Fibroblast of lung (primary cell): ENCODE results near the gene RHBDD1. TPM values are rescaled to one million over a fixed set of nuclear protein-coding genes. Genes with fewer than 3 reads are reported as not detected.

Experiments
- DNase-seq, 2 donors: peaks; one replicate each; pipeline versions ENCODE4 v3.0.0 to v3.0.0-alpha.2; 2010; ENCODE audit warnings: low read depth in 2 of 2
- H2AFZ ChIP-seq: 2 replicates; pipeline ENCODE4 v1.5.1; 2012; ENCODE audit warnings: low read length, control low read depth, inconsistent platforms
- H3K27ac ChIP-seq: 2 replicates; pipeline ENCODE4 v1.5.1; 2011; ENCODE audit warnings: low read length, control low read depth; ENCODE audit not compliant: insufficient read depth
- H3K27me3 ChIP-seq: 2 replicates; pipeline ENCODE4 v1.5.1; 2011; ENCODE audit warnings: mild to moderate bottlenecking, low read length; ENCODE audit not compliant: control insufficient read depth, insufficient read depth
- H3K36me3 ChIP-seq: 2 replicates; pipeline ENCODE4 v1.5.1; 2011; ENCODE audit warnings: low read length; ENCODE audit not compliant: control insufficient read depth, insufficient read depth
- H3K4me1 ChIP-seq: 2 replicates; pipeline ENCODE4 v1.5.1; 2011; ENCODE audit warnings: low read length; ENCODE audit not compliant: control insufficient read depth, insufficient read depth; ENCODE audit errors: extremely low read depth
- H3K4me2 ChIP-seq: 2 replicates; pipeline ENCODE4 v1.5.1; 2011; ENCODE audit warnings: low read length, control low read depth; ENCODE audit not compliant: insufficient read depth; ENCODE audit errors: extremely low read depth
- H3K4me3 ChIP-seq, 4 experiments: fragments of 200-600 bp in 1 of 4; sonication (generic) in 1 of 4; replicated peaks in 1 of 4; 2 replicates each; pipeline ENCODE4 v1.5.1; 2011 to 2016; ENCODE audit warnings: low read length in 4 of 4, low read depth in 3 of 4, mild to moderate bottlenecking in 3 of 4, control low read depth in 2 of 4, inconsistent platforms in 1 of 4, mixed read lengths in 1 of 4; ENCODE audit not compliant: insufficient read depth in 1 of 4; ENCODE audit errors: control extremely low read depth in 1 of 4
- H3K79me2 ChIP-seq: 2 replicates; pipeline ENCODE4 v1.5.1; 2012; ENCODE audit warnings: mild to moderate bottlenecking, low read length, inconsistent platforms; ENCODE audit not compliant: control insufficient read depth, insufficient read depth
- H3K9ac ChIP-seq: 2 replicates; pipeline ENCODE4 v1.5.1; 2011; ENCODE audit warnings: mild to moderate bottlenecking, low read length, control low read depth; ENCODE audit not compliant: insufficient read depth
- H3K9me3 ChIP-seq: 2 replicates; pipeline ENCODE4 v1.5.1; 2012; ENCODE audit warnings: low read depth, low read length; ENCODE audit not compliant: control insufficient read depth, insufficient read depth
- H4K20me1 ChIP-seq: 2 replicates; pipeline ENCODE4 v1.5.1; 2011; ENCODE audit warnings: low read length; ENCODE audit not compliant: control insufficient read depth, insufficient read depth; ENCODE audit errors: extremely low read depth
- CTCF ChIP-seq, 2 donors: IDR thresholded peaks in 1 of 2; conservative IDR thresholded peaks in 1 of 2; 1 replicate in 1 of 2; 2 replicates in 1 of 2; pipeline ENCODE4 v1.5.1; 2011 to 2012; ENCODE audit warnings: low read length in 2 of 2, control low read depth in 1 of 2, inconsistent platforms in 1 of 2, low read depth in 1 of 2, mild to moderate bottlenecking in 1 of 2
- EZH2 ChIP-seq: IDR thresholded peaks from 2 replicates; pipeline ENCODE4 v1.5.1; 2012; ENCODE audit warnings: low read length, control low read depth, mild to moderate bottlenecking; ENCODE audit errors: missing control alignments
- polyA plus RNA-seq, 2 donors: library from polyadenylated mRNA; depleted of rRNA in 1 of 2; stranded (reverse) in 1 of 2; unstranded in 1 of 2; fragments of >200 nt; gene quantifications; 2 replicates each; pipeline ENCODE4 v1.2.1, GENCODE V29; 2011 to 2012; ENCODE audit warnings: missing spikeins in 1 of 2
- total RNA-seq: library from RNA; depleted of rRNA; stranded (reverse); fragments of >200 nt; gene quantifications from 2 replicates; pipeline ENCODE4 v1.2.1, GENCODE V29; 2014

RHBDD1 gene
- total and polyA plus RNA-seq, 2 donors (not counting 1 experiment from before 2014, with no cell fraction given), result 31.5 to 85.4 TPM

DNA sequence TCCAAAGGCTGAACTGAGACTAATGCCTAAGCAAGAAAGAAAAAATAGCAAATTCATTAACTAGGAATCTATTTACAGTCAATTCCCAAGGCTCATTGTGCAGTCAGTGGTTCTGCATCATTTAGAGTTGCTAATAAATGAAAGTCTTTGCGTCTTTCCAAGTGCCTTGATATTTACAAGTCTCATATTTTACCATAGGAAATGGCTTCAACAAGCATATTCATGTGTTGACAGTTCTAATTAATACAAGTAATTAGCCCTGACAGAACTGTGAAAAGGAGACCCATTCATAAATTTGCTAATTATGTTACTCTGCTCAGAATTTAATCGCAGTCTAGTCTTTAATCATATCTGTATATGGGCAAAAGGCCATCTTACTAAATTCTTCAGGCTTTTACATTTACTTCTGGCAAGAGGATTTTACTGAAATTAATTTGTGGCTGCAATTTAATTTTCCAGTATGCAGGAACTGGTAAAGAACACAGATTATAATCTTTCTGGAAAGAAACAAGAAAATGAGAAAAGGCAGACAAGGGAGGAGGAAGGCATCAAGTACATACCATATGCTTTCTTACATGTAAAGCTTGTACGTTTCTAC, 126.4 kb downstream of the RHBDD1 start:
- H3K4me3 ChIP-seq, result no peak overlapping the region
- H3K9me3 ChIP-seq, result no peaks in the 10 kb centered on the region
- TF ChIP-seq CTCF (conservative IDR thresholded peaks at IDR 0.05 in 1 of 2, IDR thresholded peaks at IDR 0.05 in 1 of 2; ENCODE audit: low read depth in 1 of 2, low read length in 2 of 2), result no peak
- no peak for TF ChIP-seq EZH2
- H3K4me1 ChIP-seq, result no peaks in the 10 kb centered on the region
- H3K79me2 ChIP-seq, result no peaks in the 10 kb centered on the region
- H4K20me1 ChIP-seq, result no peaks in the 10 kb centered on the region
- H3K4me2 ChIP-seq, result no peak overlapping the region
- no peak overlapping the region for H2AFZ ChIP-seq
- no peak for DNase-seq
- no peak overlapping the region for H3K27ac ChIP-seq
- H3K27me3 ChIP-seq, result no peaks in the 10 kb centered on the region
- no peaks in the 10 kb centered on the region for H3K36me3 ChIP-seq
- H3K9ac ChIP-seq, result no peak overlapping the region

GRCh38 chr2:226963528-226963927, 127.7 kb downstream of the RHBDD1 start:
- TF ChIP-seq CTCF (conservative IDR thresholded peaks at IDR 0.05 in 1 of 2, IDR thresholded peaks at IDR 0.05 in 1 of 2; ENCODE audit: low read depth in 1 of 2, low read length in 2 of 2) (no peak), EZH2 (no peak)
- H3K4me2 ChIP-seq, result no peak overlapping the region
- no peak overlapping the region for H3K4me3 ChIP-seq
- no peaks in the 10 kb centered on the region for H3K79me2 ChIP-seq
- no peaks in the 10 kb centered on the region for H3K4me1 ChIP-seq
- no peaks in the 10 kb centered on the region for H3K27me3 ChIP-seq
- H2AFZ ChIP-seq, result no peak overlapping the region
- DNase-seq, result peak; percentile 39 to 96
- no peaks in the 10 kb centered on the region for H3K9me3 ChIP-seq
- H3K9ac ChIP-seq, result no peak overlapping the region
- H3K36me3 ChIP-seq, result no peaks in the 10 kb centered on the region
- H4K20me1 ChIP-seq, result no peaks in the 10 kb centered on the region
- H3K27ac ChIP-seq, result no peak overlapping the region

DNA sequence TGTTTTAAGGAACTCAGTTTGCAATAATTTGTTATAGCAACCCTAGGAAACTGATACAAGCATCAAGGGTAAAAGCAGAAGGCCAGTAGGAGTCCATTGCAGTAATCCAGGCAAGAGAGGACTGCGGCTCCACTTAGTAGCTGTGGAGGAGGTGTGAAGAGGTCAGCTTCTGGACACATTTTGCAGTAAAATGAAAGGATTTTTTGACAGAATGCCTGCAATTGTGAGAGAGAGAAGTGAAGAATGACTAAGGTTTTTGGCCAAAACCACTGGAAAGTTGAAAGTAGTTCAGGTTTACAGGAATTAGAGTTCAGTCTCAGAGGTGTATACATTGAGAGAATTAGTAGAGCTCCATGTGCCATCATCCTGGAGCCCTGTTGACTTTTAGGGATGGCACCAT, 129.5 kb downstream of the RHBDD1 start:
- Histone ChIP-seq H3K79me2 (no peaks in the 10 kb centered on the region), H3K27me3 (no peaks in the 10 kb centered on the region), H3K36me3 (no peaks in the 10 kb centered on the region), H3K4me2 (no peak overlapping the region), H3K4me1 (no peaks in the 10 kb centered on the region), H3K9me3 (no peaks in the 10 kb centered on the region), H4K20me1 (no peaks in the 10 kb centered on the region), H3K4me3 (no peak overlapping the region), H3K9ac (no peak overlapping the region), H2AFZ (no peak overlapping the region), H3K27ac (no peak overlapping the region)
- DNase-seq, result peak in 1 of 2 donors; percentile 77
- TF ChIP-seq CTCF (conservative IDR thresholded peaks at IDR 0.05 in 1 of 2, IDR thresholded peaks at IDR 0.05 in 1 of 2; ENCODE audit: low read depth in 1 of 2, low read length in 2 of 2) (no peak), EZH2 (no peak)
